ENCODE data around the gene MT1H.

Gene MT1H

GRCh38 chr16:56684256-56684925 is 14.8 kb downstream of the MT1H start:
- Histone ChIP-seq H3K4me2 (ENCODE audit: low read length, poor library complexity, severe bottlenecking) (no peak overlapping the region), H3K18ac (ENCODE audit: low read depth in 1 of 2, low read length in 2 of 2) (no peak overlapping the region), H2BK5ac (ENCODE audit: low read depth, low read length, poor library complexity, severe bottlenecking) (no peak overlapping the region), H3K23ac (ENCODE audit: low read length in 2 of 2) (no peak overlapping the region), H2BK15ac (ENCODE audit: low read depth, poor library complexity, severe bottlenecking) (no peak overlapping the region), H3K9me3 (ENCODE audit: control insufficient read depth, low read length) (peaks cover 10% of the 10 kb centered on the region), H3K36me3 (ENCODE audit: control insufficient read depth in 1 of 2, insufficient read depth in 2 of 2, low read depth in 1 of 2, low read length in 2 of 2) (no peaks in the 10 kb centered on the region), H3K27ac (ENCODE audit: low read length, poor library complexity, severe bottlenecking) (no peak overlapping the region), H4K91ac (ENCODE audit: low read length) (no peak overlapping the region), H3K14ac (ENCODE audit: low read length in 2 of 2) (no peak overlapping the region), H2BK12ac (ENCODE audit: low read length in 2 of 2) (no peak overlapping the region), H3K79me1 (replicated peaks; ENCODE audit: low read length, poor library complexity, severe bottlenecking) (no peaks in the 10 kb centered on the region), H2BK120ac (ENCODE audit: low read depth, low read length) (no peak overlapping the region), H3K4me3 (ENCODE audit: insufficient read depth in 1 of 2, low read depth in 1 of 2, low read length in 2 of 2) (no peak overlapping the region), H3K27me3 (ENCODE audit: control insufficient read depth in 1 of 2, insufficient read depth in 1 of 2, low read length in 2 of 2) (no peaks in the 10 kb centered on the region), H2AK5ac (ENCODE audit: low read length, severe bottlenecking) (no peak overlapping the region), H4K8ac (ENCODE audit: low read length) (no peak overlapping the region), H3K4ac (ENCODE audit: low read depth in 1 of 2, low read length in 2 of 2) (no peak overlapping the region), H2AFZ (ENCODE audit: low read depth, low read length) (no peak overlapping the region), H3K4me1 (ENCODE audit: control insufficient read depth, insufficient read depth, low read depth, low read length) (peaks cover 13% of the 10 kb centered on the region), H3K9ac (ENCODE audit: low read length) (no peak overlapping the region)
- WGBS, result 69% methylated on average over 3 of the region's 4 CpGs
- DNase-seq, result no peak

DNA sequence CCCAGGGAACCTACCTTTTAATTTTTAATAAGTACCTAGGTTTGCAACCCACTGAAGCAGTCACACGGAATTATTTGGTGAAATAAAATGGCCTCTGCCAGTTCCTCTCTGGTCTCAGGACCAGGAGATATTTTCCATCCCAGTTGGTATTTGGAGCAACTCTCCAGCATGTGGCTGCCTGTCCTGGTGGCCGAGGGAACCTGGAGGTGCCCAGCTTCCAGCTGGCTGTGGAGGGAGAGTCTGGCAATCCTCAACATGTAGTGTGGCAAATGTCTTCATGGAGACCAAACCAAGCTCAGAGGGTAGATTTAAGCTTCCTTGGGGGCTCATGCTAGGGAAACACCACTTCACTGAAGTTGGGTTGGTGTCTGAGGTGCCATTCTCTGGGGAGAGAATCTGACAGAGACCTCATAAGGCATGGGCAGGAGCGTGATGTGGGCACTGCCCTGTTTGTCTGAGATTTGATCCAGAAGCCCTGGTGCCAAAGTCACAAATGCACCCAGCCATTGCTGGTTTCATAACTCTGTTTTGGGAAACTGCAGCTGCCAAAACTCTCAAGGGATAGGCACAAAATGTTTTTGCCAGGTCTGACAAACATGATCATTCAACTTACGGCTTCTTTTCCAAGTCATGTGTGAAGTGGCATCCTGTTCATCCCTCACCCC is 15.4 kb downstream of the MT1H start:
- no peak overlapping the region for H3K9ac ChIP-seq (ENCODE audit: low read length)
- H3K4me1 ChIP-seq (ENCODE audit: control insufficient read depth, insufficient read depth, low read depth, low read length), result peaks cover 13% of the 10 kb centered on the region
- no peak overlapping the region for H2BK12ac ChIP-seq (ENCODE audit: low read length in 2 of 2)
- no peak overlapping the region for H3K4me3 ChIP-seq (ENCODE audit: insufficient read depth in 1 of 2, low read depth in 1 of 2, low read length in 2 of 2)
- no peak overlapping the region for H2AK5ac ChIP-seq (ENCODE audit: low read length, severe bottlenecking)
- H2BK5ac ChIP-seq (ENCODE audit: low read depth, low read length, poor library complexity, severe bottlenecking), result no peak overlapping the region
- H3K18ac ChIP-seq (ENCODE audit: low read depth in 1 of 2, low read length in 2 of 2), result no peak overlapping the region
- H2BK120ac ChIP-seq (ENCODE audit: low read depth, low read length), result no peak overlapping the region
- H3K4me2 ChIP-seq (ENCODE audit: low read length, poor library complexity, severe bottlenecking), result no peak overlapping the region
- no peak overlapping the region for H4K8ac ChIP-seq (ENCODE audit: low read length)
- no peak overlapping the region for H2AFZ ChIP-seq (ENCODE audit: low read depth, low read length)
- H3K27me3 ChIP-seq (ENCODE audit: control insufficient read depth in 1 of 2, insufficient read depth in 1 of 2, low read length in 2 of 2), result no peaks in the 10 kb centered on the region
- H2BK15ac ChIP-seq (ENCODE audit: low read depth, poor library complexity, severe bottlenecking), result no peak overlapping the region
- DNase-seq, result no peak
- no peak overlapping the region for H3K23ac ChIP-seq (ENCODE audit: low read length in 2 of 2)
- peaks cover 10% of the 10 kb centered on the region for H3K9me3 ChIP-seq (ENCODE audit: control insufficient read depth, low read length)
- WGBS, result 95% methylated on average over 4 of the region's 4 CpGs
- H3K79me1 ChIP-seq (replicated peaks; ENCODE audit: low read length, poor library complexity, severe bottlenecking), result no peaks in the 10 kb centered on the region
- H3K14ac ChIP-seq (ENCODE audit: low read length in 2 of 2), result no peak overlapping the region
- H4K91ac ChIP-seq (ENCODE audit: low read length), result no peak overlapping the region
- no peak overlapping the region for H3K27ac ChIP-seq (ENCODE audit: low read length, poor library complexity, severe bottlenecking)
- no peaks in the 10 kb centered on the region for H3K36me3 ChIP-seq (ENCODE audit: control insufficient read depth in 1 of 2, insufficient read depth in 2 of 2, low read depth in 1 of 2, low read length in 2 of 2)
- no peak overlapping the region for H3K4ac ChIP-seq (ENCODE audit: low read depth in 1 of 2, low read length in 2 of 2)

DNA sequence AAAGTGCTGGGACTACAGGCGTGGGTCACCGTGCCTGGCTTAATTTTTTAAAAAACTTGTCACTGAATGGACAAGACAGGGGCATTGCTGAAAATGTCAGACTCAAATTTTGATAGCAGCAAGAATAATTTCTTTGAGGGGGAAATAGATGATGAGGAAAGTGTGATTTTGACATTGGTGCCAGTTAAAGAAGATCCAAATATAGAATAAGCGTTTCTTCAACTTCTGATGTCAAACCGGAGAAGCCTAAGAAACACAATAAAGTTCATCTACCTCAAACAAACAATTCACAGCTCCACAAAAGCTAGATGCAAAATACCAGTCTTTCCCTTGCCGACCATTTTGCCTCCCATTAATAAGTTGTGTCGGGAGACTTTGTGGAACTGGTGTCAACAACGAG is 17.1 kb downstream of the MT1H start:
- no peak overlapping the region for H3K27ac ChIP-seq (ENCODE audit: low read length, poor library complexity, severe bottlenecking)
- no peak overlapping the region for H2BK15ac ChIP-seq (ENCODE audit: low read depth, poor library complexity, severe bottlenecking)
- H3K23ac ChIP-seq (ENCODE audit: low read length in 2 of 2), result no peak overlapping the region
- H3K14ac ChIP-seq (ENCODE audit: low read length in 2 of 2), result no peak overlapping the region
- no peaks in the 10 kb centered on the region for H3K79me1 ChIP-seq (replicated peaks; ENCODE audit: low read length, poor library complexity, severe bottlenecking)
- no peak overlapping the region for H4K91ac ChIP-seq (ENCODE audit: low read length)
- H3K4me2 ChIP-seq (ENCODE audit: low read length, poor library complexity, severe bottlenecking), result no peak overlapping the region
- DNase-seq, result no peak
- H2BK5ac ChIP-seq (ENCODE audit: low read depth, low read length, poor library complexity, severe bottlenecking), result no peak overlapping the region
- no peak overlapping the region for H3K4ac ChIP-seq (ENCODE audit: low read depth in 1 of 2, low read length in 2 of 2)
- H3K9ac ChIP-seq (ENCODE audit: low read length), result no peak overlapping the region
- H2BK120ac ChIP-seq (ENCODE audit: low read depth, low read length), result no peak overlapping the region
- H3K27me3 ChIP-seq (ENCODE audit: control insufficient read depth in 1 of 2, insufficient read depth in 1 of 2, low read length in 2 of 2), result no peaks in the 10 kb centered on the region
- WGBS, result 93% methylated on average over 7 of the region's 7 CpGs
- H3K4me3 ChIP-seq (ENCODE audit: insufficient read depth in 1 of 2, low read depth in 1 of 2, low read length in 2 of 2), result no peak overlapping the region
- no peaks in the 10 kb centered on the region for H3K36me3 ChIP-seq (ENCODE audit: control insufficient read depth in 1 of 2, insufficient read depth in 2 of 2, low read depth in 1 of 2, low read length in 2 of 2)
- no peak overlapping the region for H2AK5ac ChIP-seq (ENCODE audit: low read length, severe bottlenecking)
- peaks cover 12% of the 10 kb centered on the region for H3K4me1 ChIP-seq (ENCODE audit: control insufficient read depth, insufficient read depth, low read depth, low read length)
- no peak overlapping the region for H2BK12ac ChIP-seq (ENCODE audit: low read length in 2 of 2)
- no peak overlapping the region for H3K18ac ChIP-seq (ENCODE audit: low read depth in 1 of 2, low read length in 2 of 2)
- H2AFZ ChIP-seq (ENCODE audit: low read depth, low read length), result no peak overlapping the region
- no peak overlapping the region for H4K8ac ChIP-seq (ENCODE audit: low read length)
- peaks cover 10% of the 10 kb centered on the region for H3K9me3 ChIP-seq (ENCODE audit: control insufficient read depth, low read length)

- Histone ChIP-seq H3K14ac (ENCODE audit: low read length in 2 of 2) (no peak overlapping the region), H3K4me3 (ENCODE audit: insufficient read depth in 1 of 2, low read depth in 1 of 2, low read length in 2 of 2) (no peak overlapping the region), H3K9ac (ENCODE audit: low read length) (no peak overlapping the region), H3K23ac (ENCODE audit: low read length in 2 of 2) (no peak overlapping the region), H3K27ac (ENCODE audit: low read length, poor library complexity, severe bottlenecking) (no peak overlapping the region), H4K91ac (ENCODE audit: low read length) (no peak overlapping the region), H3K18ac (ENCODE audit: low read depth in 1 of 2, low read length in 2 of 2) (no peak overlapping the region), H4K8ac (ENCODE audit: low read length) (no peak overlapping the region), H3K4me2 (ENCODE audit: low read length, poor library complexity, severe bottlenecking) (no peak overlapping the region), H2BK5ac (ENCODE audit: low read depth, low read length, poor library complexity, severe bottlenecking) (no peak overlapping the region), H2BK120ac (ENCODE audit: low read depth, low read length) (no peak overlapping the region), H2BK15ac (ENCODE audit: low read depth, poor library complexity, severe bottlenecking) (no peak overlapping the region), H3K9me3 (ENCODE audit: control insufficient read depth, low read length) (peaks cover 10% of the 10 kb centered on the region), H3K4me1 (ENCODE audit: control insufficient read depth, insufficient read depth, low read depth, low read length) (peaks cover 3% of the 10 kb centered on the region), H3K4ac (ENCODE audit: low read depth in 1 of 2, low read length in 2 of 2) (no peak overlapping the region), H2AFZ (ENCODE audit: low read depth, low read length) (no peak overlapping the region), H2BK12ac (ENCODE audit: low read length in 2 of 2) (no peak overlapping the region), H3K79me1 (replicated peaks; ENCODE audit: low read length, poor library complexity, severe bottlenecking) (no peaks in the 10 kb centered on the region), H3K27me3 (ENCODE audit: control insufficient read depth in 1 of 2, insufficient read depth in 1 of 2, low read length in 2 of 2) (no peaks in the 10 kb centered on the region), H3K36me3 (ENCODE audit: control insufficient read depth in 1 of 2, insufficient read depth in 2 of 2, low read depth in 1 of 2, low read length in 2 of 2) (no peaks in the 10 kb centered on the region), H2AK5ac (ENCODE audit: low read length, severe bottlenecking) (no peak overlapping the region)
- DNase-seq, result no peak
- 14% methylated on average over 1 of the region's 1 CpG for WGBS
Measured at GRCh38 chr16:56688762-56689161, 19.1 kb downstream of the MT1H start.

All from mesenchymal stem cell (in vitro differentiated cells and primary cell).